ENCODE data around the gene SH2B2. TPM values are rescaled to one million over a fixed set of nuclear protein-coding genes. Genes with fewer than 3 reads are reported as not detected.

SH2B2 gene
- total RNA-seq, 4 donors from 2014 or later: 2.4 to 10.8 (median 7.6) TPM

- H3K4me3 ChIP-seq: no peak overlapping the region
- no peak for DNase-seq (ENCODE audit: low spot score in 2 of 2)
- H3K27ac ChIP-seq: no peak overlapping the region
- WGBS, 2 donors: 36 to 61% methylated on average over 13 of the region's 13 CpGs
- H3K4me1 ChIP-seq: no peaks in the 10 kb centered on the region
- H3K27me3 ChIP-seq: no peaks in the 10 kb centered on the region
- H3K36me3 ChIP-seq: no peaks in the 10 kb centered on the region
- TF ChIP-seq EP300 (IDR thresholded peaks at IDR 0.05) (no peak), CTCF (IDR thresholded peaks at IDR 0.05) (no peak), POLR2A (IDR thresholded peaks at IDR 0.05) (no peak)
- H3K9me3 ChIP-seq: no peaks in the 10 kb centered on the region
Observed at GRCh38 chr7:102264367-102264891, 22.2 kb upstream of the SH2B2 start.

GRCh38 chr7:102266541-102266940 is 20.1 kb upstream of the SH2B2 start:
- no peak for DNase-seq (ENCODE audit: low spot score in 2 of 2)
- Histone ChIP-seq H3K36me3 (no peaks in the 10 kb centered on the region), H3K27me3 (no peaks in the 10 kb centered on the region), H3K27ac (no peak overlapping the region), H3K9me3 (no peaks in the 10 kb centered on the region), H3K4me3 (no peak overlapping the region), H3K4me1 (no peaks in the 10 kb centered on the region)
- WGBS, 2 donors: 72 to 79% methylated on average over 14 of the region's 14 CpGs
- no peak for TF ChIP-seq CTCF (IDR thresholded peaks at IDR 0.05)
- no peak for TF ChIP-seq POLR2A (IDR thresholded peaks at IDR 0.05)
- no peak for TF ChIP-seq EP300 (IDR thresholded peaks at IDR 0.05)

- 86 to 87% methylated on average over 10 of the region's 10 CpGs for WGBS, 2 donors
- no peaks in the 10 kb centered on the region for H3K9me3 ChIP-seq
- H3K36me3 ChIP-seq: peaks cover 0 to 2% (median 0%) of the 10 kb centered on the region in 3 donors
- TF ChIP-seq CTCF (IDR thresholded peaks at IDR 0.05) (no peak), EP300 (IDR thresholded peaks at IDR 0.05) (no peak), POLR2A (IDR thresholded peaks at IDR 0.05) (no peak)
- H3K27me3 ChIP-seq: no peaks in the 10 kb centered on the region
- peaks cover 0 to 7% (median 2%) of the 10 kb centered on the region in 4 donors for H3K4me1 ChIP-seq
- H3K4me3 ChIP-seq: no peak overlapping the region
- no peak overlapping the region for H3K27ac ChIP-seq
- no peak for DNase-seq (ENCODE audit: low spot score in 2 of 2)
Observed at GRCh38 chr7:102268635-102269034, 18.0 kb upstream of the SH2B2 start.

- Histone ChIP-seq H3K4me1 (peaks cover 0 to 7% (median 2%) of the 10 kb centered on the region in 4 donors), H3K27me3 (no peaks in the 10 kb centered on the region), H3K36me3 (peaks cover 0 to 18% (median 0%) of the 10 kb centered on the region in 3 donors), H3K27ac (no peak overlapping the region), H3K4me3 (no peak overlapping the region), H3K9me3 (no peaks in the 10 kb centered on the region)
- no peak for DNase-seq (ENCODE audit: low spot score in 2 of 2)
- TF ChIP-seq POLR2A (IDR thresholded peaks at IDR 0.05) (no peak), EP300 (IDR thresholded peaks at IDR 0.05) (no peak), CTCF (IDR thresholded peaks at IDR 0.05) (no peak)
- 68 to 69% methylated on average over 13 of the region's 13 CpGs for WGBS, 2 donors
Observed at GRCh38 chr7:102270178-102270887, 16.3 kb upstream of the SH2B2 start.

GRCh38 chr7:102271158-102271798 is 15.4 kb upstream of the SH2B2 start:
- DNase-seq (ENCODE audit: low spot score in 2 of 2): no peak
- 94 to 97% methylated on average over 10 of the region's 10 CpGs for WGBS, 2 donors
- Histone ChIP-seq H3K27me3 (no peaks in the 10 kb centered on the region), H3K36me3 (peaks cover 0 to 21% (median 0%) of the 10 kb centered on the region in 3 donors), H3K4me1 (peaks cover 0 to 7% (median 2%) of the 10 kb centered on the region in 4 donors), H3K27ac (no peak overlapping the region), H3K9me3 (no peaks in the 10 kb centered on the region), H3K4me3 (no peak overlapping the region)
- TF ChIP-seq CTCF (IDR thresholded peaks at IDR 0.05) (no peak), POLR2A (IDR thresholded peaks at IDR 0.05) (no peak), EP300 (IDR thresholded peaks at IDR 0.05) (no peak)

Measured in tibial nerve (tissue), 4 donors.